ENCODE results near the gene FCGR2B. TPM values are rescaled to one million over a fixed set of nuclear protein-coding genes. Genes with fewer than 3 reads are reported as not detected.
A peak's percentile ranks its signal among the peaks of the same experiment; 100 is the strongest.
"Not testable (repeated sequence)": the region's sequence is repeated elsewhere in the genome, so short reads cannot be mapped to it uniquely, and the experiment has no call there.

Gene FCGR2B
- total and polyA plus RNA-seq, 2 donors (not counting 3 experiments of a cell fraction or from before 2014, with no cell fraction given), result not detected

DNA sequence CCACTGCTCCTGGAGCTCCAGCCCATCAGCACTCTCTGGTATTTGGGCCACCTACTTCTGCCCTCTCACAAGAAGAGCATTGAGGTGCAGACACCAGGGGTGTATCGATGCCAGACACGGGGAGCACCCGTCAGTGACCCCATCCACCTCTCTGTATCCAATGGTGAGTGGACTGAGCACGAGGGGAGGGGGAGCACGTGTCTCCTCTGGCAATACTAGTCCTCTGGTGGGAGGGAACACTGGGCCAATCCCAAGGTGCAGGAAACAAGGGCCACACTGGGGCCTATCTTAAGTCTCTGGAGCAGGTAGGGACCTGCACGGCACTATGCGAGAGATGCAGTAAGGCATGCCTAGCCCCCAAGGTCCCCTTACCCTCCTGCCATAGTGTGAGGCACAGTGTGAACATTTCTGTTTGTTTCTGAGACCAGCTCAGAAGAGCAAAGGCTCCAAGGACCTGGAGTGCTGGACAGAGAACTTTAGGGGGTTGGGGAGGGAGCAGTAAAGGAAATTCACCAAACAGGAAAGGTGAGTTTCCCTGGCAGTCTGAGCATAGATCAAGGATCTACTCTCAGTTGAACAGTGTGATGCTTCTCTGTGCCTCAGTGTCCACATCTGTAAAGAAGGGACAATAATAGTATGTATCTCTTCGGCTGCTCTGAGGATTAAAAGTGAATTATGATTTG, 60.7 kb downstream of the FCGR2B start:
- Histone ChIP-seq H3K27ac (ENCODE audit: insufficient read depth, low read depth, low read length) (no peak overlapping the region), H3K79me2 (ENCODE audit: control insufficient read depth, insufficient read depth, low read length) (no peaks in the 10 kb centered on the region), H3K9ac (replicated peaks; ENCODE audit: extremely low read depth, insufficient read depth, low read length) (no peak overlapping the region), H3K9me3 (replicated peaks; ENCODE audit: control insufficient read depth, insufficient read depth, low read length) (no peaks in the 10 kb centered on the region), H2AFZ (ENCODE audit: low read depth, low read length) (no peak overlapping the region), H3K36me3 (ENCODE audit: control insufficient read depth in 2 of 2, extremely low read depth in 1 of 2, insufficient read depth in 2 of 2, low read length in 2 of 2) (no peaks in the 10 kb centered on the region), H3K4me3 (replicated peaks in 1 of 3; ENCODE audit: insufficient read depth in 1 of 3, low read depth in 1 of 3, low read length in 3 of 3) (no peak overlapping the region), H3K4me1 (ENCODE audit: control insufficient read depth, extremely low read depth, insufficient read depth, low read length) (peaks cover 11% of the 10 kb centered on the region), H3K27me3 (ENCODE audit: control insufficient read depth in 2 of 2, insufficient read depth in 2 of 2, low read length in 2 of 2) (no peaks in the 10 kb centered on the region), H3K9me1 (replicated peaks; ENCODE audit: control insufficient read depth, extremely low read depth, insufficient read depth, low read length) (no peaks in the 10 kb centered on the region), H4K20me1 (replicated peaks; ENCODE audit: control insufficient read depth, extremely low read depth, insufficient read depth, low read length) (no peaks in the 10 kb centered on the region), H3K4me2 (ENCODE audit: insufficient read depth, low read length) (no peak overlapping the region)
- no peak for TF ChIP-seq EZH2 (IDR thresholded peaks at IDR 0.05; ENCODE audit: borderline replicate concordance, low read depth, low read length, severe bottlenecking)
- TF ChIP-seq JUN (IDR thresholded peaks at IDR 0.05; ENCODE audit: borderline replicate concordance, insufficient read depth, insufficient read length, low read depth), result no peak
- TF ChIP-seq, protein P1, sequence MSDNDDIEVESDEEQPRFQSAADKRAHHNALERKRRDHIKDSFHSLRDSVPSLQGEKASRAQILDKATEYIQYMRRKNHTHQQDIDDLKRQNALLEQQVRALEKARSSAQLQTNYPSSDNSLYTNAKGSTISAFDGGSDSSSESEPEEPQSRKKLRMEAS (IDR thresholded peaks at IDR 0.05; ENCODE audit: insufficient read depth, insufficient read length), result no peak
- TF ChIP-seq POLR2A (IDR thresholded peaks at IDR 0.05; ENCODE audit: low read depth, low read length), result no peak
- no peak for TF ChIP-seq GATA2 (IDR thresholded peaks at IDR 0.05; ENCODE audit: insufficient read depth, insufficient read length, low read depth, low read length)
- no peak for TF ChIP-seq FOS (IDR thresholded peaks at IDR 0.05; ENCODE audit: borderline replicate concordance, insufficient read depth, low read length)
- TF ChIP-seq MYC (IDR thresholded peaks at IDR 0.05; ENCODE audit: low read depth, low read length), result no peak
- no peak for TF ChIP-seq POLR2AphosphoS5 (IDR thresholded peaks at IDR 0.05; ENCODE audit: insufficient read depth, low read depth, low read length)
- TF ChIP-seq, protein P2, sequence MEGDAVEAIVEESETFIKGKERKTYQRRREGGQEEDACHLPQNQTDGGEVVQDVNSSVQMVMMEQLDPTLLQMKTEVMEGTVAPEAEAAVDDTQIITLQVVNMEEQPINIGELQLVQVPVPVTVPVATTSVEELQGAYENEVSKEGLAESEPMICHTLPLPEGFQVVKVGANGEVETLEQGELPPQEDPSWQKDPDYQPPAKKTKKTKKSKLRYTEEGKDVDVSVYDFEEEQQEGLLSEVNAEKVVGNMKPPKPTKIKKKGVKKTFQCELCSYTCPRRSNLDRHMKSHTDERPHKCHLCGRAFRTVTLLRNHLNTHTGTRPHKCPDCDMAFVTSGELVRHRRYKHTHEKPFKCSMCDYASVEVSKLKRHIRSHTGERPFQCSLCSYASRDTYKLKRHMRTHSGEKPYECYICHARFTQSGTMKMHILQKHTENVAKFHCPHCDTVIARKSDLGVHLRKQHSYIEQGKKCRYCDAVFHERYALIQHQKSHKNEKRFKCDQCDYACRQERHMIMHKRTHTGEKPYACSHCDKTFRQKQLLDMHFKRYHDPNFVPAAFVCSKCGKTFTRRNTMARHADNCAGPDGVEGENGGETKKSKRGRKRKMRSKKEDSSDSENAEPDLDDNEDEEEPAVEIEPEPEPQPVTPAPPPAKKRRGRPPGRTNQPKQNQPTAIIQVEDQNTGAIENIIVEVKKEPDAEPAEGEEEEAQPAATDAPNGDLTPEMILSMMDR (IDR thresholded peaks at IDR 0.05; ENCODE audit: extremely low read depth in 1 of 2, insufficient read depth in 1 of 2, low read depth in 1 of 2, low read length in 2 of 2), result no peak
- DNase-seq (ENCODE audit: low read depth, low spot score) (no peak), FAIRE-seq (no peak)
- ChIA-PET POLR2A (no interaction called here), CTCF (interaction anchor here (1.2 kb wide), 1 partner anchor 18 kb away, joined by 3 read pairs; no protein-coding TSS in a partner anchor)
- intact Hi-C loops (cut with micrococcal nuclease), result no loop called here
- dilution Hi-C loops (cut with MboI; ENCODE audit: extremely low pct_ligation_motif_present, low sequenced_read_pairs), result no loop called here
- BruUV-seq (replicated peaks), result no TSS peak

DNA sequence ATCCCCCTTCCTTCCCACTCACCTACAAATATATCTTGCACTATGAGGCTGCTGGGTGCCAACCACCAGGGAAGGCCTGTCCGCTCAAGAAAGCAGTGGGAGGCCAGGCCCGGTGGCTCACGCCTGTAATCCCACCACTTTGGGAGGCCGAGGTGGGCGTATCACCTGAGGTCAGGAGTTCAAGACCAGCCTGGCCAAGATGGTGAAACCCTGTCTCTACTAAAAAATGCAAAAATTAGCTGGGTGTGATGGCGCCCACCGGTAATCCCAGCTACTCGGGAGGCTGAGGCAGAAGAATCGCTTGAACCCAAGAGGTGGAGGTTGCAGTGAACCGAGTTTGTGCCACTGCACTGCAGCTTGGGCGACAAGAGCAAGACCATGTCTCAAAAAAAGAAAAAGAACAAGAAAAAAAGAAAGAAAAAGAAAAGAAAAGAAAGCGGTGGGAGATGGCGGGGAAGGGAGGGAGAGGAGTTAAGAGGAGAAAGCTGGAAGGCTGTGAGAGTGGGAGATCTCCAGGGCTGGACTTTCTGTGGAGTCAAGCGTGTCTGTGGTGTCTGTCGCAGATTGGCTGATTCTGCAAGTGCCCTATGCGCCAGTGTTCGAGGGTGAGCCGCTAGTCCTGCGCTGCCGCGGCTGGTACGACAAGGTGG, 62.4 kb downstream of the FCGR2B start:
- FAIRE-seq, result not testable (repeated sequence)
- peak overlapping the region; percentile 85 for H2AFZ ChIP-seq (ENCODE audit: low read depth, low read length)
- CTCF ChIA-PET, result interaction anchor here (1.7 kb wide), 2 partner anchors 16 to 77 kb away, joined by 5 to 16 read pairs; no protein-coding TSS in a partner anchor

More for the DNA sequence above, 62.4 kb downstream of the FCGR2B start:
- H3K9me1 ChIP-seq (replicated peaks; ENCODE audit: control insufficient read depth, extremely low read depth, insufficient read depth, low read length); BruUV-seq (replicated peaks); H3K79me2 ChIP-seq (ENCODE audit: control insufficient read depth, insufficient read depth, low read length); DNase-seq (ENCODE audit: low read depth, low spot score); H4K20me1 ChIP-seq (replicated peaks; ENCODE audit: control insufficient read depth, extremely low read depth, insufficient read depth, low read length); H3K27ac ChIP-seq (ENCODE audit: insufficient read depth, low read depth, low read length); H3K27me3 ChIP-seq (ENCODE audit: control insufficient read depth in 2 of 2, insufficient read depth in 2 of 2, low read length in 2 of 2); POLR2A ChIA-PET; H3K9ac ChIP-seq (replicated peaks; ENCODE audit: extremely low read depth, insufficient read depth, low read length); H3K36me3 ChIP-seq (ENCODE audit: control insufficient read depth in 2 of 2, extremely low read depth in 1 of 2, insufficient read depth in 2 of 2, low read length in 2 of 2); dilution Hi-C loops (cut with MboI; ENCODE audit: extremely low pct_ligation_motif_present, low sequenced_read_pairs); H3K9me3 ChIP-seq (replicated peaks; ENCODE audit: control insufficient read depth, insufficient read depth, low read length): not testable (repeated sequence)
- peak overlapping the region; percentile 82 for H3K4me2 ChIP-seq (ENCODE audit: insufficient read depth, low read length)
- peaks cover 21% of the 10 kb centered on the region for H3K4me1 ChIP-seq (ENCODE audit: control insufficient read depth, extremely low read depth, insufficient read depth, low read length)
- intact Hi-C loops (cut with micrococcal nuclease), result loop anchor here (5.0 kb wide), 1 partner anchor 193 kb away; no protein-coding TSS in a partner anchor
- H3K4me3 ChIP-seq (replicated peaks in 1 of 3; ENCODE audit: insufficient read depth in 1 of 3, low read depth in 1 of 3, low read length in 3 of 3), result peak overlapping the region in 2 of 3 experiments; percentile 51 to 55

All from endothelial cell of umbilical vein (primary cell).